Measurements from ENCODE around the gene IARS1.
A peak's percentile ranks its signal among the peaks of the same experiment; 100 is the strongest.

IARS1 gene

DNA sequence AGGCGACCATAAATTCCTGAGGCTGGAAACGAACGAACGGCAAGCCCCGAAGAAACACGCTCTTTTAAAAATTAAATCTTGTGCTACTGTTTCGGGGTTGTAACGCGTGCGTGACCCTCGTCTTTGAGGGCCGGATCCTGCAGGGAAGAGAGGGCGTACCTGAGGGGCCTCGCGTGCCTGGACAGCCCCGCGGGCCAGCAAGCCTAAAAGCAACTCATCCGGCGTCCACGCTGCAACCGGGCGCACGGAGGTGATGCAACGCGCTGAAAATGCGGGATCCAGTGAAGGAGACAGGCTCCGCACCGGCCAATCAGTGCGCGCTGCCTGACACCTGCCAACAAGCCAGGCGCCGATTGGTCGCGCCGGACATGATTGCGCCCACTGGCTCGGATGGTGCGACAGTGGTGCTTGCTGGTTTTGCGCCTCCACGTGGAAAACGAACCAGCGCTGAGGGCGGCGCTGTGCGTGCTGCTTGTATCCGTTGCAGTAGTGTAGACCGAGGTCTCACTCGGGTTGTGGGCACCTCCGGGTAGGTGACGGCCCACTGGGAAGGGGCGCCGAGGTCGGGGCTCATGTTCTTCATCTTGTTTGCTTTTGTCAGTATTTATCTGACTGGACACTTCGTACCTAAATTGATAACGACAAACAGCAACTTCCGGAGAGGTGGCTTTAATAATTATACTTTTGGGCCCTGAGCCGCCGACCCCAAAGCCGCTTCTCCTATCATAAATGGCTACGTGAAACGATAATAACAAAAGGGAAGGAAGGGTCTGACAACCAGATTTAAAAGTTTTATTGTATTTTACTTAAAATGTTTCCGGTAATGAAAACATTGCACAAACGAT, at the start of gene IARS1:
Gene IARS1, minus strand, starts transcription at position 246 of the 845 bp plus-strand sequence. CDS start 4,278 bp downstream, outside the sequence.
- Histone ChIP-seq H3K36me3 (ENCODE audit: control insufficient read depth, insufficient read depth, low read length) (peaks cover 2% of the 10 kb centered on the region), H3K4me1 (ENCODE audit: control insufficient read depth, insufficient read depth, low read length) (peaks cover 15% of the 10 kb centered on the region), H3K9ac (ENCODE audit: low read length) (peak within 1 kb of the TSS; percentile 78), H3K27ac (ENCODE audit: low read depth, low read length) (peak within 1 kb of the TSS; percentile 80), H3K27me3 (ENCODE audit: control insufficient read depth, insufficient read depth, low read length) (no peaks in the 10 kb centered on the region), H3K4me3 (ENCODE audit: low read length) (peak within 1 kb of the TSS; percentile 97)

DNA sequence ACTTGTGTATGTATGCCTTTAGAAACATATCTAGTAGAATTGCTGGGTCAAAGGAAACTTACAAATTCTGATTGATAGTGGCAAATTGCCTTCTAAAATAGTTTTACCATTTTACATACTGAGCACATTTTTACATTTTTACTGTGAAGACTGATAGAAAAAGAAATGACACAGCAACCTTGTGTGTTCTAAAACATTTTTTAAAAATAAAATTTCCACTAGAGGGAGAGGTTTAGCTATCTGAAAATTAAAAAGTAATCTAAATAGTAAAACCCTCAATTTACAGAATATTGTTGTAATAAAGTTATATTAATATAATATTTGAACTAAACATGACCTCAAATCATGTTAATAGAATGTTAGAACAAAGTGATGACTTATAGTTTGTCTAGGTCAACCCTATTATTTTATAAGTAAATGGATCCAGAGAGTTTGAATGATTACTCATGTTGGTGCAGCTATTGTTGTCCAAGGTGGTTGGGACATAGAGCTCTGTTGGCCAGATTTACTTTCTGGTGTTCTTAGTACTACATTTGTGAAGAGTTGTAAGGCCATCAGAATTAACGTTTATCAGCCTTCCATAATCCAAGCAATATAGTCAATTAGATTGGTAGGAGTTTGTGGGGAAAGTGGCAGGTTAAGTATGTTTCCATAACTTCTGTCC, 49.5 kb upstream of the IARS1 start:
- Histone ChIP-seq H3K4me3 (ENCODE audit: low read length) (no peak overlapping the region), H3K27me3 (ENCODE audit: control insufficient read depth, insufficient read depth, low read length) (no peaks in the 10 kb centered on the region), H3K27ac (ENCODE audit: low read depth, low read length) (peak overlapping the region; percentile 19), H3K4me1 (ENCODE audit: control insufficient read depth, insufficient read depth, low read length) (peaks cover 7% of the 10 kb centered on the region), H3K9ac (ENCODE audit: low read length) (no peak overlapping the region), H3K36me3 (ENCODE audit: control insufficient read depth, insufficient read depth, low read length) (peaks cover 2% of the 10 kb centered on the region)

- peaks cover 7% of the 10 kb centered on the region for H3K4me1 ChIP-seq (ENCODE audit: control insufficient read depth, insufficient read depth, low read length)
- no peak overlapping the region for H3K9ac ChIP-seq (ENCODE audit: low read length)
- no peak overlapping the region for H3K4me3 ChIP-seq (ENCODE audit: low read length)
- H3K27me3 ChIP-seq (ENCODE audit: control insufficient read depth, insufficient read depth, low read length) = no peaks in the 10 kb centered on the region
- H3K36me3 ChIP-seq (ENCODE audit: control insufficient read depth, insufficient read depth, low read length) = peaks cover 2% of the 10 kb centered on the region
- no peak overlapping the region for H3K27ac ChIP-seq (ENCODE audit: low read depth, low read length)
Measured at GRCh38 chr9:92341578-92341977, 48.1 kb upstream of the IARS1 start.

DNA sequence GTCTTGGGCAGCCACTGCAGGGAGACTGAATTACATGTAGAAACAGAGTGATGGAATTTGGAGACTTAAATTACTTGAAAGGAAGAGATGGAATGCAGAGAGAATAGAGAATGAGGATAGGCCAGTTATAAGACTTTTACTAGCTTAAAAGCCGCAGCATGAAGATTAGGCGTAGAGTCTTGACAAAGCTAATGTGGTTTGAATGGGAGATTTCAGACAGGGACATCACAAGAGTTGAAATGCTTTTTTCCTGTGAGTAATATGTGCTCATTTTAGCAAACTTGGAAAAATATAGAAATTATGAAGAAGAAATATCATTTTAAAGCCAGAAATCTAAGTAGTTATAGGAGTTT, 39.8 kb upstream of the IARS1 start:
- Histone ChIP-seq H3K27ac (ENCODE audit: low read depth, low read length) (no peak overlapping the region), H3K9ac (ENCODE audit: low read length) (no peak overlapping the region), H3K4me3 (ENCODE audit: low read length) (no peak overlapping the region), H3K4me1 (ENCODE audit: control insufficient read depth, insufficient read depth, low read length) (no peaks in the 10 kb centered on the region), H3K36me3 (ENCODE audit: control insufficient read depth, insufficient read depth, low read length) (no peaks in the 10 kb centered on the region), H3K27me3 (ENCODE audit: control insufficient read depth, insufficient read depth, low read length) (no peaks in the 10 kb centered on the region)

DNA sequence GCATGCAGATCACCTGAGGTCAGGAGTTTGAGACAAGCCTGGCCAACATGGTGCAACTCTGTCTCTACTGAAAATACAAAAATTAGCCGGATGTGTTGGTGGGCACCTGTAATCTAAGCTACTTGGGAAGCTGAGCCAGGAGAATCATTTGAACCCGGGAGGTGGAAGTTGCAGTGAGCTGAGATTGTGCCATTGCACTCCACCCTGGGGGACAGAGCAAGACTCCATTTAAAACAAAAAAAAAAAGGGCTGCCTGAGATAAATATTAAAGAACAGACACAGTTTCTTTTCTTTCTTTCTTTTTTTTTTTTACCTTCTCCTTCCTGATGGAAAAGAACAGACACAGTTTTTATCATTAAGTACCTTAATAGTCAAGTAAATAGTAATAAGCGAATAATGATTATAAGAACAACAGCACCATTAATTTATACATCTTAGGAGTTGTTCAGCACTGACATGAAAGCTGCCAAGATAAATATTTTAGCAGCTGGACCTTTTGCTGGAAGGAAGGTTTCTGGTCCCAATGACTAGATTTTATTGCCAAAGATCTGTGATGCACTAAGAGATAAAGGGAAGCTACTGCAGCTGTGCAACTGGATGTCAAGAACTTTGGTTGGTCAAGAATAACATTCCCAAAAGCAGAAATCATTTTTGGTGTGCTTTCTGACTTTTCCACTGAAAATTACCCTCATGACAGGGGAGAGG, 39.2 kb upstream of the IARS1 start:
- Histone ChIP-seq H3K4me1 (ENCODE audit: control insufficient read depth, insufficient read depth, low read length) (no peaks in the 10 kb centered on the region), H3K36me3 (ENCODE audit: control insufficient read depth, insufficient read depth, low read length) (no peaks in the 10 kb centered on the region), H3K27ac (ENCODE audit: low read depth, low read length) (no peak overlapping the region), H3K27me3 (ENCODE audit: control insufficient read depth, insufficient read depth, low read length) (no peaks in the 10 kb centered on the region), H3K4me3 (ENCODE audit: low read length) (no peak overlapping the region), H3K9ac (ENCODE audit: low read length) (no peak overlapping the region)

DNA sequence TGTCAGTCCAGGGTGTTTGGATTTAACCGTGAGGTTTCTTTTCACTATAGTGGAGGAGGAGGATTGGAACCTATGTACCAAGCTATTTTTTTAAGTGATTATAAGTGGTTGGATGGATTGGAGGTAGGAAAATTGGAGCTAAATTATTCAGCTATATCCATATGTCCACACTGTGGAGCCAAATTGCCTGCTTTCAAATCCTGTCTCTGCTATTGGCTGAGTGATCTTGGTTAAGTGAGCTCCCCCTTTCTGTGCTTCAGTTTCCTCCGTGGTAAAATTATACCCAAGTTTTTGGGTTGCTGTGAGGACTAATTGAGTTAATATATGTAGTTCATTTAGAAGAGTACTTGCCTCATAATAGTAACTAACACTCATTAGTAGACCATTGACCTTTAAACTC, 34.7 kb upstream of the IARS1 start:
- peaks cover 12% of the 10 kb centered on the region for H3K4me1 ChIP-seq (ENCODE audit: control insufficient read depth, insufficient read depth, low read length)
- no peaks in the 10 kb centered on the region for H3K27me3 ChIP-seq (ENCODE audit: control insufficient read depth, insufficient read depth, low read length)
- no peak overlapping the region for H3K27ac ChIP-seq (ENCODE audit: low read depth, low read length)

DNA sequence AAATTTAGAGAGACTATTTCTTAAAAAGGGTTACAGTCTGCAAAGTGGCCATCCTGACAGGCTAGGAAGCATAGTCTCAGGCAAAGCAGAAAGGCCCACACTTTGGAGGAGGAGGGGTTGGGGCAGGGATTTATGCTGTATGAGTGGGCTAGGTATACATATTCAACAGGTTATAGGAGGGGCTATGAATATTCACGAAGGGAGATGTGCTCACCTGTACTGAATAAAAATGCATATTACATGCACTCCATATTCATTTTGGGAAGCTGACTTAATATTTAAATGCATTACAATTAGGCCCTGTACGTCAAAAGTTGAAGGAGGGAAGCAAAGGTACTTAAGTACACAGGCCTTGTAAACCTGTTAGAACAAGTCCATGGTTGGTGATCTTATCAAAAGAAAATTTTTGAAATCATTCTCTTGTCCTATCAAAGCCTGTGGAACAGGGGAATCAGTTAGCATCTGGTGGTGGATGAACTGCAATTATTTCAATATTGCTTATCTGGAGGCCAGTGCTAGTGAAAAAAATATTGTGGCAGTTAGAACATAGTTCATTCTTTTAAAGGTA, 33.9 kb upstream of the IARS1 start:
- Histone ChIP-seq H3K27me3 (ENCODE audit: control insufficient read depth, insufficient read depth, low read length) (no peaks in the 10 kb centered on the region), H3K9ac (ENCODE audit: low read length) (no peak overlapping the region), H3K4me3 (ENCODE audit: low read length) (no peak overlapping the region), H3K36me3 (ENCODE audit: control insufficient read depth, insufficient read depth, low read length) (peaks cover 6% of the 10 kb centered on the region), H3K4me1 (ENCODE audit: control insufficient read depth, insufficient read depth, low read length) (peaks cover 12% of the 10 kb centered on the region), H3K27ac (ENCODE audit: low read depth, low read length) (no peak overlapping the region)

More for the DNA sequence above, 34.7 kb upstream of the IARS1 start:
- Histone ChIP-seq H3K36me3 (ENCODE audit: control insufficient read depth, insufficient read depth, low read length) (no peaks in the 10 kb centered on the region), H3K9ac (ENCODE audit: low read length) (no peak overlapping the region), H3K4me3 (ENCODE audit: low read length) (no peak overlapping the region)

DNA sequence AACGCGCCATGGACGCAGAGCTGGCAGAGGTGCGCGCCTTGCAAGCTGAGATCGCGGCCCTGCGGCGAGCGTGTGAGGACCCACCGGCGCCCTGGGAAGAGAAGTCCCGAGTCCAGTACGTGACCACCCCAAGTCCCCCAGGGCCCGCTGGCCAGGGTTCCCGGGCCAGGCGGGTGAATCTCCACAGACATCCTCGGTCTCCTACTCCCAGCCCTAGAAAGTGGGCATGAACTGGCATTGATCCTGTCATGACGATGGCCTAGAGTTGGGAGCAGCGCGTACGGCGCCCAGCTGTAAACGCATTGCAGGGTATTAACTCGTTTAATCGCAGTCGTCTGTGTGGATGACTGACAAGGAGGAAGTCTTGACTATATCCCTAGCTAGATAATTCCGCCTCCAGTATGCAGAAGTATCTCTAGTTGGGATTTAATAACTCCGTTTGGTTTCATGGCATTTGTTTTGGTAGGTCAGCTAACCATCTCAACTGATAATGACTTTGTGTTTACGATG, 32.5 kb upstream of the IARS1 start:
- Histone ChIP-seq H3K4me1 (ENCODE audit: control insufficient read depth, insufficient read depth, low read length) (peaks cover 12% of the 10 kb centered on the region), H3K27me3 (ENCODE audit: control insufficient read depth, insufficient read depth, low read length) (no peaks in the 10 kb centered on the region), H3K27ac (ENCODE audit: low read depth, low read length) (peak overlapping the region; percentile 100), H3K4me3 (ENCODE audit: low read length) (peak overlapping the region; percentile 79), H3K9ac (ENCODE audit: low read length) (peak overlapping the region; percentile 64), H3K36me3 (ENCODE audit: control insufficient read depth, insufficient read depth, low read length) (peaks cover 8% of the 10 kb centered on the region)

GRCh38 chr9:92325269-92325990, 31.9 kb upstream of the IARS1 start, which contains the start of the genes CENPP and NOL8:
Gene CENPP (plus strand): TSS chr9:92325953.
Gene NOL8 (minus strand): TSS chr9:92325350. CDS start chr9:92324161, 1,189 bp downstream.
- H3K27me3 ChIP-seq (ENCODE audit: control insufficient read depth, insufficient read depth, low read length) = no peaks in the 10 kb centered on the region
- peaks cover 12% of the 10 kb centered on the region for H3K4me1 ChIP-seq (ENCODE audit: control insufficient read depth, insufficient read depth, low read length)
- peaks cover 9% of the 10 kb centered on the region for H3K36me3 ChIP-seq (ENCODE audit: control insufficient read depth, insufficient read depth, low read length)
- peak within 1 kb of the TSS; percentile 79 for H3K4me3 ChIP-seq (ENCODE audit: low read length)
- peak within 1 kb of the TSS; percentile 100 for H3K27ac ChIP-seq (ENCODE audit: low read depth, low read length)
- peak within 1 kb of the TSS; percentile 98 for H3K9ac ChIP-seq (ENCODE audit: low read length)

DNA sequence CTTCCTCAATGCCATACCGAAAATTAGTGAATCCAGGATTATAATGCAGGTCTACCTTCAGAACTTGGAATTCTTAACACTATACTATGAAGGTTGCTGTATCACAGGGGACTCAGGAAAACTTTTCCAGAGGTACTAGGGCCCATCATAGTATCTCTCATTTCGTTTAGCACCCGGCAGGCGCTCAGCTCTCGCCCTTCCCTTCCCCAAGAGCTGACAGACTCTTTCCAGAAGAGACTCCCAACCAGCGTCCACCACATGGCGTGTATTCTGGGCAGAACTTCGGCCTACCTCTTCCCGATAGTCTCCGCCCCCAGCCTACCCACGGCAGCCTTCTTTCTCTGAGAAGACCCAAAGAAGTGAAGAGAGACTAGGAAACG, 31.4 kb upstream of the IARS1 start:
- peaks cover 12% of the 10 kb centered on the region for H3K4me1 ChIP-seq (ENCODE audit: control insufficient read depth, insufficient read depth, low read length)
- peaks cover 13% of the 10 kb centered on the region for H3K36me3 ChIP-seq (ENCODE audit: control insufficient read depth, insufficient read depth, low read length)
- peak overlapping the region; percentile 79 for H3K4me3 ChIP-seq (ENCODE audit: low read length)
- peak overlapping the region; percentile 25 for H3K9ac ChIP-seq (ENCODE audit: low read length)
- peak overlapping the region; percentile 100 for H3K27ac ChIP-seq (ENCODE audit: low read depth, low read length)
- H3K27me3 ChIP-seq (ENCODE audit: control insufficient read depth, insufficient read depth, low read length) = no peaks in the 10 kb centered on the region

DNA sequence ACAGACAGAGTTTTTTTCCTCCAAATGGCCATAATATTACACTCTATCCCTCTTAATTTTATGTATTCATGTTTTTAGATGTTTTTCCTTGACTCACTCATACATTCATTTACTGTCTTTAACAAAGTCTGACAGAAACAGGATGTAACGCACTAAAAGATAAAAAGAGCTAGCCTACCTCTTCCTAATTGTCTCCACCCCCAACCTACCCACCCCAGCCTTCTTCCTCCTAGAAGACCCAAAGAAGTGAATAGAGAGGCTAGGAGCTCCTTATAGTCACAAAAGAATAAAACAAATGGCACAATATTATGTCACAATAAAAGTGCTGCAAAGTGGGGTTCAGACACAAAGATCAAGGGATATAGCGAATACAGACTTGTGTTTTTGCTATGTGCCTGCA, 30.9 kb upstream of the IARS1 start:
- peak overlapping the region; percentile 79 for H3K4me3 ChIP-seq (ENCODE audit: low read length)
- peak overlapping the region; percentile 100 for H3K27ac ChIP-seq (ENCODE audit: low read depth, low read length)
- H3K9ac ChIP-seq (ENCODE audit: low read length) = no peak overlapping the region
- no peaks in the 10 kb centered on the region for H3K27me3 ChIP-seq (ENCODE audit: control insufficient read depth, insufficient read depth, low read length)
- peaks cover 15% of the 10 kb centered on the region for H3K36me3 ChIP-seq (ENCODE audit: control insufficient read depth, insufficient read depth, low read length)
- peaks cover 12% of the 10 kb centered on the region for H3K4me1 ChIP-seq (ENCODE audit: control insufficient read depth, insufficient read depth, low read length)

All from rectal smooth muscle tissue (tissue), 1 donor.